BE2C (cell line): ENCODE data around the gene MAPK7.

Experiments
- DNase-seq: peaks from one replicate; pipeline ENCODE4 v3.0.0-alpha.2; 2020
- H3K27me3 ChIP-seq: fragments of 250-450 bp; sonication (Bioruptor Pico); 2 replicates; pipeline ENCODE4 v1.5.1; 2020; ENCODE audit warnings: mild to moderate bottlenecking
- H3K36me3 ChIP-seq: fragments of 250-450 bp; sonication (Bioruptor Pico); 2 replicates; pipeline ENCODE4 v1.5.1; 2020; ENCODE audit warnings: mild to moderate bottlenecking
- H3K4me1 ChIP-seq: fragments of 250-450 bp; sonication (Bioruptor Pico); 2 replicates; pipeline ENCODE4 v1.5.1; 2020
- H3K4me3 ChIP-seq: 2 replicates; pipeline ENCODE4 v1.5.1; 2011; ENCODE audit warnings: low read depth, low read length
- H3K9me3 ChIP-seq: fragments of 250-450 bp; sonication (Bioruptor Pico); 2 replicates; pipeline ENCODE4 v1.5.1; 2020
- TF ChIP-seq, protein P1 (sequence below): IDR thresholded peaks from 2 replicates; pipeline ENCODE4 v1.5.1; 2012; ENCODE audit warnings: mild to moderate bottlenecking, low read depth, low read length

The MAPK7 gene

DNA sequence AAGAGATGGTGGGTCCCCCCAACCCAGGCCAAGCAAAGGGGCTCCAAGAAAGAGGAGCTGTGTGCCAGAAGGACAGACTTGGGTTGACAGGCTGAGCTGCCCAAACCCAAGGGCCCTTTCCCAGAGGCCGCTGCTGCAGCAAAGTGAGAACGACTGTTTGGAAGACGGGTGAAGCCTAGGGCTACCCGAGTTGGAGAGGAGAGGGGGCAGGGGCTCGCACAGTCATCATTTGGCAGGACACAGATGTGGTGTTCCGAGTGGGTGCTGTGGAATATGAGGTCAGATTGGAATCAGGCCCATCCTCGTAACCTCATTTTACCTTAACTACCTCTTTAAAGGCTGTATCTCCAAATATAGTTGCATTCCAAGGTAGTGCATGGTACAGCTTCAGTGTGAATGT, 14.0 kb downstream of the MAPK7 start:
- TF ChIP-seq, protein P1, sequence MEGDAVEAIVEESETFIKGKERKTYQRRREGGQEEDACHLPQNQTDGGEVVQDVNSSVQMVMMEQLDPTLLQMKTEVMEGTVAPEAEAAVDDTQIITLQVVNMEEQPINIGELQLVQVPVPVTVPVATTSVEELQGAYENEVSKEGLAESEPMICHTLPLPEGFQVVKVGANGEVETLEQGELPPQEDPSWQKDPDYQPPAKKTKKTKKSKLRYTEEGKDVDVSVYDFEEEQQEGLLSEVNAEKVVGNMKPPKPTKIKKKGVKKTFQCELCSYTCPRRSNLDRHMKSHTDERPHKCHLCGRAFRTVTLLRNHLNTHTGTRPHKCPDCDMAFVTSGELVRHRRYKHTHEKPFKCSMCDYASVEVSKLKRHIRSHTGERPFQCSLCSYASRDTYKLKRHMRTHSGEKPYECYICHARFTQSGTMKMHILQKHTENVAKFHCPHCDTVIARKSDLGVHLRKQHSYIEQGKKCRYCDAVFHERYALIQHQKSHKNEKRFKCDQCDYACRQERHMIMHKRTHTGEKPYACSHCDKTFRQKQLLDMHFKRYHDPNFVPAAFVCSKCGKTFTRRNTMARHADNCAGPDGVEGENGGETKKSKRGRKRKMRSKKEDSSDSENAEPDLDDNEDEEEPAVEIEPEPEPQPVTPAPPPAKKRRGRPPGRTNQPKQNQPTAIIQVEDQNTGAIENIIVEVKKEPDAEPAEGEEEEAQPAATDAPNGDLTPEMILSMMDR, result no peak
- Histone ChIP-seq H3K36me3 (no peaks in the 10 kb centered on the region), H3K4me1 (no peaks in the 10 kb centered on the region), H3K27me3 (no peaks in the 10 kb centered on the region), H3K9me3 (no peaks in the 10 kb centered on the region), H3K4me3 (no peak overlapping the region)
- no peak for DNase-seq

- TF ChIP-seq, protein P1, result no peak
- Histone ChIP-seq H3K27me3 (no peaks in the 10 kb centered on the region), H3K36me3 (no peaks in the 10 kb centered on the region), H3K9me3 (no peaks in the 10 kb centered on the region), H3K4me1 (no peaks in the 10 kb centered on the region), H3K4me3 (no peak overlapping the region)
- DNase-seq, result no peak
Measured at GRCh38 chr17:19397556-19398041, 19.3 kb downstream of the MAPK7 start.

GRCh38 chr17:19398301-19399181, 20.2 kb downstream of the MAPK7 start:
- Histone ChIP-seq H3K4me3 (no peak overlapping the region), H3K9me3 (no peaks in the 10 kb centered on the region), H3K36me3 (no peaks in the 10 kb centered on the region), H3K4me1 (no peaks in the 10 kb centered on the region), H3K27me3 (no peaks in the 10 kb centered on the region)
- DNase-seq, result no peak
- TF ChIP-seq, protein P1, result no peak

- TF ChIP-seq, protein P1, result no peak
Measured at GRCh38 chr17:19399750-19400450, 21.6 kb downstream of the MAPK7 start.

GRCh38 chr17:19401321-19402010, 23.2 kb downstream of the MAPK7 start:
- H3K27me3 ChIP-seq, result no peaks in the 10 kb centered on the region
- H3K9me3 ChIP-seq, result no peaks in the 10 kb centered on the region
- DNase-seq, result no peak

More at GRCh38 chr17:19399750-19400450, 21.6 kb downstream of the MAPK7 start:
- Histone ChIP-seq H3K4me1 (no peaks in the 10 kb centered on the region), H3K9me3 (no peaks in the 10 kb centered on the region), H3K27me3 (no peaks in the 10 kb centered on the region), H3K4me3 (no peak overlapping the region), H3K36me3 (no peaks in the 10 kb centered on the region)
- no peak for DNase-seq

More at GRCh38 chr17:19401321-19402010, 23.2 kb downstream of the MAPK7 start:
- TF ChIP-seq, protein P1, result no peak
- no peak overlapping the region for H3K4me3 ChIP-seq
- no peaks in the 10 kb centered on the region for H3K36me3 ChIP-seq
- H3K4me1 ChIP-seq, result no peaks in the 10 kb centered on the region
